HEK293 (cell line): ENCODE data around the gene ITIH5.

Experiments
- CTCF ChIA-PET: fragments of 350-600 bp; formaldehyde crosslinking; extraction: SDS; loops from one replicate; lab custom pipeline; 2021; ENCODE audit warnings: antibody characterized with exemption; lab: Yijun Ruan, JAX
- POLR2A ChIA-PET: fragments of 300-600 bp; formaldehyde crosslinking; extraction: SDS; loops from one replicate; lab custom pipeline; 2020; ENCODE audit warnings: antibody characterized with exemption, inconsistent platforms; lab: Yijun Ruan, JAX
- H3K27ac ChIP-seq: fragments of 200-500 bp; sonication (Bioruptor generic); 2 replicates; pipeline ENCODE4 v1.5.1; 2014; ENCODE audit warnings: low read depth, low read length, control low read depth, inconsistent platforms; ENCODE audit errors: extremely low read depth
- H3K36me3 ChIP-seq, 2 experiments: fragments of 200-500 bp in 1 of 2; sonication (Bioruptor generic) in 1 of 2; 1 replicate in 1 of 2; 2 replicates in 1 of 2; pipeline ENCODE4 v1.5.1; 2014 to 2017; ENCODE audit warnings: inconsistent platforms in 2 of 2, low read length in 2 of 2; ENCODE audit not compliant: control insufficient read depth in 2 of 2, insufficient read depth in 1 of 2
- H3K4me1 ChIP-seq: fragments of 200-500 bp; sonication (Bioruptor generic); 2 replicates; pipeline ENCODE4 v1.5.1; 2014; ENCODE audit warnings: mild to moderate bottlenecking, low read length, inconsistent platforms; ENCODE audit not compliant: control insufficient read depth, insufficient read depth
- H3K4me3 ChIP-seq: 2 replicates; pipeline ENCODE4 v1.5.1; 2011; ENCODE audit warnings: low read depth, mild to moderate bottlenecking, control low read depth, low read length, moderate library complexity
- H3K9me3 ChIP-seq: fragments of 200-500 bp; sonication (Bioruptor generic); 2 replicates; pipeline ENCODE4 v1.5.1; 2014; ENCODE audit warnings: low read depth, low read length, inconsistent platforms; ENCODE audit not compliant: control insufficient read depth, insufficient read depth
- GFI1B ChIP-seq: fragments of 450-650 bp; formaldehyde crosslinking; IDR thresholded peaks from 2 replicates; pipeline ENCODE4 v1.5.1; 2016; ENCODE audit warnings: missing biosample characterization, missing genetic modification characterization
- GLI2 ChIP-seq: fragments of 450-650 bp; formaldehyde crosslinking; IDR thresholded peaks from 2 replicates; pipeline ENCODE4; 2017; ENCODE audit warnings: missing biosample characterization, missing genetic modification characterization, low read depth, borderline replicate concordance
- GLIS1 ChIP-seq: fragments of 450-650 bp; formaldehyde crosslinking; IDR thresholded peaks from 2 replicates; pipeline ENCODE4 v1.5.1; 2016; ENCODE audit warnings: missing biosample characterization, missing genetic modification characterization
- IKZF3 ChIP-seq: fragments of 450-650 bp; IDR thresholded peaks from 2 replicates; pipeline ENCODE4 v1.5.0; 2018; ENCODE audit warnings: missing biosample characterization, mild to moderate bottlenecking, missing genetic modification characterization, moderate library complexity
- KLF1 ChIP-seq: fragments of 450-650 bp; formaldehyde crosslinking; IDR thresholded peaks from 2 replicates; pipeline ENCODE4 v1.5.1; 2016; ENCODE audit warnings: missing biosample characterization, missing genetic modification characterization
- KLF16 ChIP-seq: fragments of 450-650 bp; formaldehyde crosslinking; IDR thresholded peaks from 2 replicates; pipeline ENCODE4 v1.5.1; 2017; ENCODE audit warnings: missing biosample characterization, missing genetic modification characterization
- PRDM1 ChIP-seq: fragments of 450-650 bp; formaldehyde crosslinking; IDR thresholded peaks from 2 replicates; pipeline ENCODE4; 2016; ENCODE audit warnings: missing biosample characterization, missing genetic modification characterization
- SP7 ChIP-seq: fragments of 450-650 bp; formaldehyde crosslinking; IDR thresholded peaks from 2 replicates; pipeline ENCODE4 v1.5.1; 2016; ENCODE audit warnings: missing biosample characterization, missing genetic modification characterization
- TCF7L2 ChIP-seq: IDR thresholded peaks from 2 replicates; pipeline ENCODE4 v1.6.1; 2011; ENCODE audit warnings: low read depth, mild to moderate bottlenecking, inconsistent platforms, low read length, moderate library complexity, borderline replicate concordance
- TRIM28 ChIP-seq: IDR thresholded peaks from 2 replicates; pipeline ENCODE4 v1.6.1; 2011; ENCODE audit warnings: low read length, control low read depth, borderline replicate concordance
- YY2 ChIP-seq: fragments of 450-650 bp; formaldehyde crosslinking; IDR thresholded peaks from 2 replicates; pipeline ENCODE4 v1.5.1; 2016; ENCODE audit warnings: missing biosample characterization, missing genetic modification characterization
- ZBTB10 ChIP-seq: fragments of 450-650 bp; formaldehyde crosslinking; IDR thresholded peaks from 2 replicates; pipeline ENCODE4 v1.5.1; 2016; ENCODE audit warnings: missing biosample characterization, missing genetic modification characterization
- ZEB2 ChIP-seq: fragments of 450-650 bp; formaldehyde crosslinking; IDR thresholded peaks from 2 replicates; pipeline ENCODE4 v1.5.1; 2016; ENCODE audit warnings: missing biosample characterization, missing genetic modification characterization
- ZFP3 ChIP-seq: fragments of 450-650 bp; formaldehyde crosslinking; IDR thresholded peaks from 2 replicates; pipeline ENCODE4 v1.5.1; 2016; ENCODE audit warnings: low read depth, missing biosample characterization, missing genetic modification characterization
- ZNF184 ChIP-seq: fragments of 450-650 bp; IDR thresholded peaks from 2 replicates; pipeline ENCODE4 v1.5.1; 2018; ENCODE audit warnings: missing biosample characterization, mild to moderate bottlenecking, missing genetic modification characterization
- ZNF2 ChIP-seq: fragments of 450-650 bp; formaldehyde crosslinking; IDR thresholded peaks from 2 replicates; pipeline ENCODE4 v1.5.1; 2016; ENCODE audit warnings: missing biosample characterization, missing genetic modification characterization
- ZNF211 ChIP-seq: fragments of 450-650 bp; formaldehyde crosslinking; IDR thresholded peaks from 2 replicates; pipeline ENCODE4 v1.5.1; 2016; ENCODE audit warnings: low read depth, missing biosample characterization, missing genetic modification characterization
- ZNF311 ChIP-seq: fragments of 450-650 bp; formaldehyde crosslinking; IDR thresholded peaks from 2 replicates; pipeline ENCODE4 v1.5.1; 2017; ENCODE audit warnings: missing biosample characterization, missing genetic modification characterization, borderline replicate concordance
- ZNF423 ChIP-seq: fragments of 450-650 bp; formaldehyde crosslinking; IDR thresholded peaks from 2 replicates; pipeline ENCODE4 v1.5.1; 2016; ENCODE audit warnings: missing biosample characterization, missing genetic modification characterization
- ZNF639 ChIP-seq: fragments of 450-650 bp; formaldehyde crosslinking; IDR thresholded peaks from 2 replicates; pipeline ENCODE4 v1.5.1; 2016; ENCODE audit warnings: missing biosample characterization, missing genetic modification characterization
- ZNF645 ChIP-seq: fragments of 450-650 bp; formaldehyde crosslinking; IDR thresholded peaks from 2 replicates; pipeline ENCODE4; 2016; ENCODE audit warnings: missing biosample characterization, missing genetic modification characterization
- ZNF658 ChIP-seq: fragments of 450-650 bp; formaldehyde crosslinking; IDR thresholded peaks from 2 replicates; pipeline ENCODE4; 2016; ENCODE audit warnings: missing biosample characterization, missing genetic modification characterization
- ZNF664 ChIP-seq: fragments of 450-650 bp; formaldehyde crosslinking; IDR thresholded peaks from 2 replicates; pipeline ENCODE4 v1.5.1; 2016; ENCODE audit warnings: missing biosample characterization, missing genetic modification characterization
- ZNF792 ChIP-seq: fragments of 450-650 bp; formaldehyde crosslinking; IDR thresholded peaks from 2 replicates; pipeline ENCODE4 v1.5.1; 2016; ENCODE audit warnings: missing biosample characterization, missing genetic modification characterization
- ZSCAN4 ChIP-seq: fragments of 450-650 bp; formaldehyde crosslinking; IDR thresholded peaks from 2 replicates; pipeline ENCODE4 v1.5.1; 2017; ENCODE audit warnings: missing biosample characterization, missing genetic modification characterization

ITIH5 gene

GRCh38 chr10:7580520-7580919 is 86.2 kb downstream of the ITIH5 start:
- no peak overlapping the region for H3K4me3 ChIP-seq
- no peaks in the 10 kb centered on the region for H3K36me3 ChIP-seq
- H3K27ac ChIP-seq = no peak overlapping the region
- CTCF ChIA-PET = interaction anchor here (0.7 kb wide), 1 partner anchor 106 kb away, joined by 3 read pairs; no protein-coding TSS in a partner anchor
- no peak for TF ChIP-seq ZNF792 (tag by site-specific recombination)
- no peak for TF ChIP-seq ZNF184 (tag by site-specific recombination)
- no peak for TF ChIP-seq ZNF664 (tag by site-specific recombination)
- TF ChIP-seq KLF1 (tag by site-specific recombination) = no peak
- TF ChIP-seq TCF7L2 = no peak
- TF ChIP-seq ZNF658 (tag by site-specific recombination) = no peak
- no peak for TF ChIP-seq KLF16 (tag by site-specific recombination)
- TF ChIP-seq ZNF2 (tag by site-specific recombination) = no peak
- TF ChIP-seq ZSCAN4 (tag by site-specific recombination) = no peak
- no peak for TF ChIP-seq IKZF3 (tag by site-specific recombination)
- TF ChIP-seq ZBTB10 (tag by site-specific recombination) = no peak
- POLR2A ChIA-PET = no interaction called here
- no peaks in the 10 kb centered on the region for H3K4me1 ChIP-seq
- no peaks in the 10 kb centered on the region for H3K9me3 ChIP-seq

GRCh38 chr10:7579681-7580080 is 87.1 kb downstream of the ITIH5 start:
- Histone ChIP-seq H3K4me3 (no peak overlapping the region), H3K27ac (no peak overlapping the region), H3K36me3 (no peaks in the 10 kb centered on the region), H3K9me3 (no peaks in the 10 kb centered on the region), H3K4me1 (no peaks in the 10 kb centered on the region)
- CTCF ChIA-PET = interaction anchor here (0.6 to 1.8 kb wide), 2 partner anchors 108 to 1188 kb away, joined by 3 to 4 read pairs; no protein-coding TSS in a partner anchor
- POLR2A ChIA-PET = no interaction called here
- TF ChIP-seq GLI2 (tag by site-specific recombination) (no peak), ZFP3 (tag by site-specific recombination) (no peak), IKZF3 (tag by site-specific recombination) (no peak), PRDM1 (tag by site-specific recombination) (no peak), ZNF211 (no peak), TRIM28 (no peak), ZNF645 (tag by site-specific recombination) (no peak), ZEB2 (tag by site-specific recombination) (no peak), GLIS1 (tag by site-specific recombination) (no peak), SP7 (tag by site-specific recombination) (no peak), YY2 (tag by site-specific recombination) (no peak), ZNF639 (no peak), ZNF423 (tag by site-specific recombination) (no peak), GFI1B (tag by site-specific recombination) (no peak), ZNF311 (tag by site-specific recombination) (no peak)
